Neuronal stem cell (in vitro differentiated cells): Measurements from ENCODE around the gene CX3CL1.
A peak's percentile ranks its signal among the peaks of the same experiment; 100 is the strongest.

Experiments used
- DNase-seq: peaks from one replicate; pipeline ENCODE4 v3.0.0-alpha.2; 2013; ENCODE audit warnings: low spot score
- H2AFZ ChIP-seq: one replicate; pipeline ENCODE4 v1.6.1; 2013; ENCODE audit warnings: mild to moderate bottlenecking, low read length, inconsistent platforms
- H2AK5ac ChIP-seq: 2 replicates; pipeline ENCODE4 v1.6.1; 2013; ENCODE audit warnings: low read depth, mild to moderate bottlenecking, inconsistent platforms, low read length, moderate library complexity, mixed read lengths
- H2BK120ac ChIP-seq: 2 replicates; pipeline ENCODE4 v1.6.1; 2013; ENCODE audit warnings: low read depth, mild to moderate bottlenecking, inconsistent platforms, low read length, moderate library complexity, mixed read lengths
- H2BK12ac ChIP-seq: one replicate; pipeline ENCODE4 v1.6.1; 2013; ENCODE audit warnings: low read length, inconsistent platforms
- H2BK15ac ChIP-seq: 2 replicates; pipeline ENCODE4 v1.6.1; 2013; ENCODE audit warnings: mild to moderate bottlenecking, low read length, inconsistent platforms, mixed read lengths
- H2BK5ac ChIP-seq: one replicate; pipeline ENCODE4 v1.6.1; 2013; ENCODE audit warnings: inconsistent platforms, mild to moderate bottlenecking, low read length, moderate library complexity
- H3K14ac ChIP-seq: one replicate; pipeline ENCODE4 v1.6.1; 2013; ENCODE audit warnings: low read length, inconsistent platforms
- H3K18ac ChIP-seq: 2 replicates; pipeline ENCODE4 v1.6.1; 2013; ENCODE audit warnings: low read length, inconsistent platforms
- H3K23ac ChIP-seq: 2 replicates; pipeline ENCODE4 v1.6.1; 2013; ENCODE audit warnings: low read depth, mild to moderate bottlenecking, mixed read lengths, low read length, inconsistent platforms; ENCODE audit not compliant: poor library complexity
- H3K27ac ChIP-seq: replicated peaks from 3 replicates; pipeline ENCODE4 v1.5.1; 2013; ENCODE audit warnings: low read length, inconsistent platforms
- H3K27me3 ChIP-seq, 3 experiments: 2 replicates each; pipeline ENCODE4 v1.6.1; 2013; ENCODE audit warnings: low read length in 3 of 3, mild to moderate bottlenecking in 2 of 3, inconsistent platforms in 1 of 3, low read depth in 1 of 3, mixed read lengths in 1 of 3, moderate library complexity in 1 of 3; ENCODE audit not compliant: control insufficient read depth in 3 of 3, insufficient read depth in 3 of 3
- H3K36me3 ChIP-seq, 2 donors: replicated peaks in 1 of 2; 2 replicates each; pipeline ENCODE4 v1.6.1; 2013; ENCODE audit warnings: low read length in 2 of 2; ENCODE audit not compliant: control insufficient read depth in 2 of 2, insufficient read depth in 2 of 2
- H3K4ac ChIP-seq: 2 replicates; pipeline ENCODE4 v1.6.1; 2013; ENCODE audit warnings: inconsistent platforms, mild to moderate bottlenecking, low read length, moderate library complexity
- H3K4me1 ChIP-seq, 2 donors: 1 replicate in 1 of 2; 2 replicates in 1 of 2; pipeline ENCODE4 v1.6.1; 2013; ENCODE audit warnings: low read length in 2 of 2, low read depth in 1 of 2; ENCODE audit not compliant: control insufficient read depth in 2 of 2, insufficient read depth in 1 of 2
- H3K4me2 ChIP-seq: one replicate; pipeline ENCODE4 v1.6.1; 2013; ENCODE audit warnings: mild to moderate bottlenecking, low read length, inconsistent platforms; ENCODE audit not compliant: insufficient read depth, poor library complexity, severe bottlenecking
- H3K4me3 ChIP-seq, 2 donors: 2 replicates each; pipeline ENCODE4 v1.5.1; 2013; ENCODE audit warnings: low read length in 2 of 2, mild to moderate bottlenecking in 2 of 2, inconsistent platforms in 1 of 2, moderate library complexity in 1 of 2
- H3K79me1 ChIP-seq: one replicate; pipeline ENCODE4 v1.6.1; 2013; ENCODE audit warnings: low read depth, mild to moderate bottlenecking, inconsistent platforms, low read length, moderate library complexity
- H3K9ac ChIP-seq: one replicate; pipeline ENCODE4 v1.6.1; 2013; ENCODE audit warnings: mild to moderate bottlenecking, low read depth, low read length, inconsistent platforms; ENCODE audit not compliant: poor library complexity
- H3K9me3 ChIP-seq, 2 donors: replicated peaks in 1 of 2; 2 replicates each; pipeline versions ENCODE3 to v1.6.1; 2013; ENCODE audit warnings: low read length in 2 of 2, mild to moderate bottlenecking in 2 of 2, inconsistent platforms in 1 of 2, low read depth in 1 of 2, mixed read lengths in 1 of 2, moderate library complexity in 1 of 2; ENCODE audit not compliant: control insufficient read depth in 2 of 2, insufficient read depth in 1 of 2
- H4K8ac ChIP-seq: one replicate; pipeline ENCODE4 v1.6.1; 2013; ENCODE audit warnings: low read depth, mild to moderate bottlenecking, inconsistent platforms, low read length, moderate library complexity
- H4K91ac ChIP-seq: one replicate; pipeline ENCODE4 v1.6.1; 2013; ENCODE audit warnings: low read length, low read depth, mild to moderate bottlenecking, inconsistent platforms; ENCODE audit not compliant: poor library complexity
- WGBS, 2 donors: extraction: QIAGEN DNeasy Blood & Tissue Kit; methylation state at CpG; one replicate each; pipeline ENCODE4 v1.1.7; 2013; ENCODE audit warnings: missing lambda C conversion rate in 2 of 2, mixed read lengths in 1 of 2; ENCODE audit not compliant: insufficient read length in 2 of 2, insufficient replicate concordance in 1 of 2; ENCODE audit errors: extremely low coverage in 2 of 2; 5-methylcytosine and 5-hydroxymethylcytosine counted together

CX3CL1 gene

GRCh38 chr16:57382535-57383275, 10.4 kb downstream of the CX3CL1 start:
- WGBS, 2 donors, result no CpG with 5 or more reads among the region's 16 CpGs
- H3K27me3 ChIP-seq, result no peaks in the 10 kb centered on the region

GRCh38 chr16:57383276-57384247, 11.3 kb downstream of the CX3CL1 start:
- H3K4me1 ChIP-seq, result peaks cover 6 to 11% of the 10 kb centered on the region in 2 donors
- H3K14ac ChIP-seq, result no peak overlapping the region
- H3K27ac ChIP-seq, result no peak overlapping the region
- H3K9me3 ChIP-seq, result no peaks in the 10 kb centered on the region
- peak overlapping the region; percentile 71 for H2AK5ac ChIP-seq
- H4K8ac ChIP-seq, result no peak overlapping the region
- H3K18ac ChIP-seq, result peak overlapping the region; percentile 61
- H2BK15ac ChIP-seq, result peak overlapping the region; percentile 0
- H3K27me3 ChIP-seq, result no peaks in the 10 kb centered on the region
- peaks cover 0 to 24% of the 10 kb centered on the region in 2 donors for H3K36me3 ChIP-seq
- H2BK5ac ChIP-seq, result no peak overlapping the region
- H3K23ac ChIP-seq, result no peak overlapping the region
- no peak for DNase-seq
- WGBS, 2 donors, result no CpG with 5 or more reads among the region's 8 CpGs
- no peaks in the 10 kb centered on the region for H3K79me1 ChIP-seq
- H2BK12ac ChIP-seq, result no peak overlapping the region
- no peak overlapping the region for H3K4me3 ChIP-seq
- H3K4me2 ChIP-seq, result no peak overlapping the region
- no peak overlapping the region for H4K91ac ChIP-seq
- H2AFZ ChIP-seq, result no peak overlapping the region
- H3K4ac ChIP-seq, result no peak overlapping the region
- no peak overlapping the region for H2BK120ac ChIP-seq
- no peak overlapping the region for H3K9ac ChIP-seq

More at GRCh38 chr16:57382535-57383275, 10.4 kb downstream of the CX3CL1 start:
- H3K9ac ChIP-seq, result no peak overlapping the region
- H4K8ac ChIP-seq, result no peak overlapping the region
- DNase-seq, result no peak
- no peak overlapping the region for H3K4me3 ChIP-seq
- H3K4me2 ChIP-seq, result no peak overlapping the region
- H3K27ac ChIP-seq, result no peak overlapping the region
- peak overlapping the region; percentile 70 for H2AK5ac ChIP-seq
- no peaks in the 10 kb centered on the region for H3K79me1 ChIP-seq
- peak overlapping the region; percentile 0 for H2BK15ac ChIP-seq
- no peaks in the 10 kb centered on the region for H3K9me3 ChIP-seq
- peak overlapping the region; percentile 22 for H3K18ac ChIP-seq
- H2BK5ac ChIP-seq, result no peak overlapping the region
- no peak overlapping the region for H2BK120ac ChIP-seq
- peaks cover 0 to 24% of the 10 kb centered on the region in 2 donors for H3K36me3 ChIP-seq
- no peak overlapping the region for H2AFZ ChIP-seq
- H2BK12ac ChIP-seq, result peak overlapping the region; percentile 30
- H3K14ac ChIP-seq, result no peak overlapping the region
- H3K4me1 ChIP-seq, result peaks cover 6 to 11% of the 10 kb centered on the region in 2 donors
- H3K4ac ChIP-seq, result no peak overlapping the region
- no peak overlapping the region for H3K23ac ChIP-seq
- H4K91ac ChIP-seq, result no peak overlapping the region

- Histone ChIP-seq H3K18ac (peak overlapping the region; percentile 61), H3K23ac (peak overlapping the region; percentile 60), H3K79me1 (no peaks in the 10 kb centered on the region), H3K4me1 (peaks cover 6 to 11% of the 10 kb centered on the region in 2 donors), H3K27me3 (no peaks in the 10 kb centered on the region), H3K9ac (no peak overlapping the region), H3K27ac (no peak overlapping the region), H3K14ac (no peak overlapping the region), H2BK15ac (no peak overlapping the region), H4K8ac (no peak overlapping the region), H2BK12ac (no peak overlapping the region), H2BK120ac (no peak overlapping the region), H3K4me3 (peak overlapping the region in 1 of 2 donors; percentile 2), H3K4me2 (no peak overlapping the region), H4K91ac (no peak overlapping the region), H2AK5ac (peak overlapping the region; percentile 60), H3K36me3 (peaks cover 0 to 24% of the 10 kb centered on the region in 2 donors), H3K4ac (no peak overlapping the region), H2AFZ (no peak overlapping the region), H3K9me3 (no peaks in the 10 kb centered on the region), H2BK5ac (no peak overlapping the region)
- DNase-seq, result no peak
- WGBS, 2 donors, result no CpG with 5 or more reads among the region's 11 CpGs
Observed at GRCh38 chr16:57384248-57385070, 12.2 kb downstream of the CX3CL1 start.
